ENCODE measurements around the gene METTL25.

DNA sequence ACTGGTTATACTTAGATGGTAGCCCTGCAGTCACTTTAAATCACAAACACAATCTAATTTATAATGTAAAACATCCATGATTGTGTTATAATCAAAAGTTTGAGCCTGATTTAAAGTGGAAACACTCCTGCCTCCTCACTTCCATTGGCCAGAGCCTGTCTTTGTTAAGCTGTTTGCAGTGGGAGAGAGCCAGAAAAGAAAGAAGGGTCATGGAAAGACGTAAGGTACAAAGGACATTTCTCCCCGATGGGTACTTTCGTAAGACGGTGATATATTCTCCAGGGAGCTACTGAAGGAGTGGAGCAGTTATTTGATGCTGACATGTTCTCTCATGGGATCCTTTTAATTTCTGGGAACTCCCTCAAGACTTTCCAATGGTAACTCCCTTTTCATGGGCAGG, 164.0 kb downstream of the METTL25 start:
- no peak for TF ChIP-seq POLR2AphosphoS5 (IDR thresholded peaks at IDR 0.05)
- TF ChIP-seq, protein P1, sequence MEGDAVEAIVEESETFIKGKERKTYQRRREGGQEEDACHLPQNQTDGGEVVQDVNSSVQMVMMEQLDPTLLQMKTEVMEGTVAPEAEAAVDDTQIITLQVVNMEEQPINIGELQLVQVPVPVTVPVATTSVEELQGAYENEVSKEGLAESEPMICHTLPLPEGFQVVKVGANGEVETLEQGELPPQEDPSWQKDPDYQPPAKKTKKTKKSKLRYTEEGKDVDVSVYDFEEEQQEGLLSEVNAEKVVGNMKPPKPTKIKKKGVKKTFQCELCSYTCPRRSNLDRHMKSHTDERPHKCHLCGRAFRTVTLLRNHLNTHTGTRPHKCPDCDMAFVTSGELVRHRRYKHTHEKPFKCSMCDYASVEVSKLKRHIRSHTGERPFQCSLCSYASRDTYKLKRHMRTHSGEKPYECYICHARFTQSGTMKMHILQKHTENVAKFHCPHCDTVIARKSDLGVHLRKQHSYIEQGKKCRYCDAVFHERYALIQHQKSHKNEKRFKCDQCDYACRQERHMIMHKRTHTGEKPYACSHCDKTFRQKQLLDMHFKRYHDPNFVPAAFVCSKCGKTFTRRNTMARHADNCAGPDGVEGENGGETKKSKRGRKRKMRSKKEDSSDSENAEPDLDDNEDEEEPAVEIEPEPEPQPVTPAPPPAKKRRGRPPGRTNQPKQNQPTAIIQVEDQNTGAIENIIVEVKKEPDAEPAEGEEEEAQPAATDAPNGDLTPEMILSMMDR (IDR thresholded peaks at IDR 0.05) = no peak
- TF ChIP-seq POLR2A (IDR thresholded peaks at IDR 0.05) = no peak
